OCI-LY1 (cell line): ENCODE measurements around the gene PGAM5.

Source experiments
- H2AFZ ChIP-seq: fragments of 200-600 bp; sonication (generic), shearing (Covaris generic); 2 replicates; pipeline ENCODE4 v1.6.0; 2014; ENCODE audit warnings: antibody characterized with exemption, mild to moderate bottlenecking, low read length
- H3F3A ChIP-seq: fragments of 200-600 bp; sonication (generic), shearing (Covaris generic); 2 replicates; pipeline ENCODE4 v1.6.0; 2014; ENCODE audit warnings: mild to moderate bottlenecking, antibody characterized with exemption, low read length, moderate library complexity; ENCODE audit not compliant: insufficient read depth
- H3K27ac ChIP-seq: fragments of 200-600 bp; sonication (generic); 2 replicates; pipeline ENCODE4 v1.5.1; 2014; ENCODE audit warnings: low read length, mixed run types, mild to moderate bottlenecking, low read depth; ENCODE audit not compliant: poor library complexity, severe bottlenecking
- H3K27me3 ChIP-seq: fragments of 200-600 bp; sonication (generic); 2 replicates; pipeline ENCODE4 v1.6.0; 2014; ENCODE audit warnings: antibody characterized with exemption, mild to moderate bottlenecking, low read length, moderate library complexity; ENCODE audit not compliant: insufficient read depth
- H3K36me3 ChIP-seq: fragments of 200-600 bp; sonication (generic); 2 replicates; pipeline ENCODE4 v1.6.1; 2014; ENCODE audit warnings: mild to moderate bottlenecking, antibody characterized with exemption, low read length, moderate library complexity, mixed read lengths; ENCODE audit not compliant: insufficient read depth
- H3K4me1 ChIP-seq: fragments of 200-600 bp; sonication (generic); 2 replicates; pipeline ENCODE4 v1.5.1; 2014; ENCODE audit warnings: mild to moderate bottlenecking, low read length, moderate library complexity; ENCODE audit not compliant: insufficient read depth, severe bottlenecking
- H3K4me2 ChIP-seq: fragments of 200-600 bp; sonication (generic), shearing (Covaris generic); 2 replicates; pipeline ENCODE4 v1.6.1; 2014; ENCODE audit warnings: low read length
- H3K4me3 ChIP-seq: fragments of 200-600 bp; sonication (generic); 2 replicates; pipeline ENCODE4 v1.5.1; 2014; ENCODE audit warnings: low read length, low read depth, mild to moderate bottlenecking, mixed read lengths; ENCODE audit not compliant: poor library complexity, severe bottlenecking
- H3K79me2 ChIP-seq: fragments of 200-600 bp; shearing (Covaris generic); 2 replicates; pipeline ENCODE4 v1.6.1; 2016; ENCODE audit warnings: mixed run types, low read length, mixed read lengths; ENCODE audit not compliant: insufficient read depth
- H3K9ac ChIP-seq: fragments of 200-600 bp; sonication (generic), shearing (Covaris generic); 2 replicates; pipeline ENCODE4 v1.6.1; 2014; ENCODE audit warnings: mild to moderate bottlenecking, low read length, mixed read lengths
- H3K9me2 ChIP-seq: fragments of 200-600 bp; sonication (generic), shearing (Covaris generic); 2 replicates; pipeline ENCODE4 v1.6.1; 2014; ENCODE audit warnings: low read depth, mild to moderate bottlenecking, low read length, mixed read lengths
- H3K9me3 ChIP-seq: fragments of 200-600 bp; shearing (Covaris generic); 2 replicates; pipeline ENCODE4 v1.6.1; 2014; ENCODE audit warnings: low read length, mixed read lengths
- H4K20me1 ChIP-seq: fragments of 200-600 bp; sonication (generic), shearing (Covaris generic); 2 replicates; pipeline ENCODE4 v1.6.0; 2016; ENCODE audit warnings: mild to moderate bottlenecking, low read length; ENCODE audit not compliant: insufficient read depth
- CTCF ChIP-seq: fragments of 200-600 bp; sonication (generic), shearing (Covaris generic); IDR thresholded peaks from 2 replicates; pipeline ENCODE4 v1.5.1; 2017; ENCODE audit warnings: mild to moderate bottlenecking, antibody characterized with exemption, low read length, moderate library complexity, mixed read lengths
- EZH2 ChIP-seq: fragments of 200-600 bp; sonication (generic), shearing (Covaris generic); IDR thresholded peaks from 2 replicates; pipeline ENCODE4 v1.8.0; 2017; ENCODE audit warnings: borderline replicate concordance, mixed run types, mild to moderate bottlenecking, antibody characterized with exemption, low read length, moderate library complexity, mixed read lengths

Gene PGAM5

DNA sequence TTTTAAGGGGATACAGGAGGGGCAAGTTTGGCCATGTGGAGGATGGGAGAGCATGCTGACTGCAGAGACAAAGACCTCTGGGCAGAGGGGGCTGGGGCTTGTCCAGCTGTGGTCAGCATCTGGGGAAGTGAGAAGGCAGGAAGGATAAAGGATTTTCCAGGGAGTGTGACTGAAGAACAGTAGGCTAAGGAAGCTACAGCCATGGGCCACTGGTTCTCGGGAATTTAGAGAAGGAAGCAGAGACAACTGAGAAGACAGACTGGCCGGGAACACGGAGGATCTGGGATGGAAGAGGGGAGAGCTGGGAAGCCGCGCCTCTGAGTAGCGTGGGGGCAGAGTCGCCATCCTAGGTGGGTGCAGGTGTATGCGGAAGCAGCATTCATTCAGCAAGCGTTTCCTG lies 7.0 kb upstream of the PGAM5 start:
- Histone ChIP-seq H3K36me3 (peaks cover 64% of the 10 kb centered on the region), H3K9me2 (no peaks in the 10 kb centered on the region), H4K20me1 (no peaks in the 10 kb centered on the region), H3F3A (0 out of 2 replicates have a peak, but pooled peaks cover 3% of the 10 kb centered on the region), H3K27ac (no peak overlapping the region), H3K4me2 (no peak overlapping the region), H2AFZ (no peak overlapping the region), H3K9ac (no peak overlapping the region), H3K4me3 (no peak overlapping the region), H3K27me3 (no peaks in the 10 kb centered on the region), H3K4me1 (peaks cover 16% of the 10 kb centered on the region), H3K9me3 (no peaks in the 10 kb centered on the region), H3K79me2 (no peaks in the 10 kb centered on the region)
- no peak for TF ChIP-seq CTCF
- TF ChIP-seq EZH2 = no peak

GRCh38 chr12:132707241-132707640 lies 3.4 kb upstream of the PGAM5 start:
- Histone ChIP-seq H3K27ac (no peak overlapping the region), H3K4me3 (no peak overlapping the region), H3K4me2 (no peak overlapping the region), H3K79me2 (peaks cover 13% of the 10 kb centered on the region), H4K20me1 (no peaks in the 10 kb centered on the region), H3K4me1 (peaks cover 19% of the 10 kb centered on the region), H3F3A (no peaks in the 10 kb centered on the region), H3K27me3 (no peaks in the 10 kb centered on the region), H3K36me3 (peaks cover 34% of the 10 kb centered on the region), H2AFZ (no peak overlapping the region), H3K9me2 (no peaks in the 10 kb centered on the region), H3K9ac (no peak overlapping the region), H3K9me3 (no peaks in the 10 kb centered on the region)
- TF ChIP-seq CTCF (no peak), EZH2 (no peak)

DNA sequence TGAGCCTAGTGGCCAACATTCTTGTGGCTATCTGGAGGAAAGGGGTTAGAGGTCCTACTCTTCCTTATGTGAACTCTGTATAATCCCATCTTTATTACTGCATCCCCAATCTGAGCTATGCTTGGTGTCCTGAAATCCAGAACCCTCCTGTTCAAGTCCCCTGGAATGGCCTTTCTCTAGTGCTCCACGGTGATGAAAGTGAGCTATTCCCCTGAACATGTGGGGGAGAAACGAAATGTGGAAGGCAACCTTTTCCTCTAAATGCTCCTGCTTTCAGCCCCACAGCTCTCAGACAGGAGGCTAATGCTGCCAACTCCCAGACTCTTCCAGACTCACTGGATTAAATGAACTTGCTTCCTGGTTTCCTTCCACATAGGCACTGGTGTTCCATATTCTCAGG lies 2.5 kb upstream of the PGAM5 start:
- Histone ChIP-seq H2AFZ (no peak overlapping the region), H3K4me1 (peaks cover 21% of the 10 kb centered on the region), H3K9me2 (no peaks in the 10 kb centered on the region), H3F3A (no peaks in the 10 kb centered on the region), H3K9ac (no peak overlapping the region), H3K36me3 (peaks cover 32% of the 10 kb centered on the region), H4K20me1 (no peaks in the 10 kb centered on the region), H3K9me3 (no peaks in the 10 kb centered on the region), H3K4me3 (no peak overlapping the region), H3K27me3 (no peaks in the 10 kb centered on the region), H3K4me2 (no peak overlapping the region), H3K79me2 (peaks cover 22% of the 10 kb centered on the region), H3K27ac (no peak overlapping the region)
- no peak for TF ChIP-seq CTCF
- TF ChIP-seq EZH2 = no peak
